GM18505 (cell line): Measurements from ENCODE around the gene ABHD13.
"Not testable (repeated sequence)": the region's sequence is repeated elsewhere in the genome, so short reads cannot be mapped to it uniquely, and the experiment has no call there.

Experiments
- ATAC-seq: cut with Tn5 transposase; IDR thresholded peaks from one replicate; pipeline ENCODE4 v1.9.1; 2021; ENCODE audit not compliant: unreplicated experiment
- POLR2A ChIP-seq: IDR thresholded peaks from 4 replicates; pipeline ENCODE4 v1.6.1; 2011; ENCODE audit warnings: borderline replicate concordance; ENCODE audit not compliant: insufficient read depth, insufficient read length; ENCODE audit errors: extremely low read depth

Gene ABHD13

DNA sequence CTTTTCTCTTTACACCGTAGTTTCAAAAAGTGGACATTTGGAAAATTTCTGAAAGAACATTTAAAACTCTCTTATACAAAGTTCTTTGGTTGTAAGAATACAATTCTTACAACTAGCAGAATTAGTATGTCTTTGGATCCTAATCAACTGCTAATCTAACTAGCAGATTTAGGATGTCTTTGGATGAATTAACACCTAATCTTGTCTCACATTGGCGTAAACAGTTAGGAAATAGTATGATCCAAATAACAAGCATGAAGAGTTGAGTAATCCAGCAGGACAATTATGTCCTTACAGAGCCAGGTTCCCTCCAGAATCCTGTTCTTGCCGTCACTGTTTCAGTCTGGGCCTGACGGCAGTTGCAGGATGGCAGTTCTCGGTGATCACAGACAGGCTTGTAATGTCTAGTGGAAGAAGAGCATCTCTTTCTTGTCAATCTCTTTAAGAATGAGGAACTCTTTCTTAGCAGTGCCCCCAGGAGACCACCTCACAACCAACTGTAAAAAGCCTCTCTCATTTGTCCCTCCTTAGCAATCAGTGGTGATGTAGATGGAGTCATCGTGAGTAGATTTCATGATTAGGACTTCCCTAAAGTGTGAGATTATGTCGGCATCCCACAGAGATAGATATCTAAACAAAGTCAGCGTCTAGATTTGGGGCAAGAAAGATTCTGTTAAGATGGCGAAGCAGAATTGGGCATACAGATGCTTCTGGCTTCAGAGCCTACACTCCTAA lies 45.6 kb downstream of the ABHD13 start:
- no peak for TF ChIP-seq POLR2A
- ATAC-seq = no peak

DNA sequence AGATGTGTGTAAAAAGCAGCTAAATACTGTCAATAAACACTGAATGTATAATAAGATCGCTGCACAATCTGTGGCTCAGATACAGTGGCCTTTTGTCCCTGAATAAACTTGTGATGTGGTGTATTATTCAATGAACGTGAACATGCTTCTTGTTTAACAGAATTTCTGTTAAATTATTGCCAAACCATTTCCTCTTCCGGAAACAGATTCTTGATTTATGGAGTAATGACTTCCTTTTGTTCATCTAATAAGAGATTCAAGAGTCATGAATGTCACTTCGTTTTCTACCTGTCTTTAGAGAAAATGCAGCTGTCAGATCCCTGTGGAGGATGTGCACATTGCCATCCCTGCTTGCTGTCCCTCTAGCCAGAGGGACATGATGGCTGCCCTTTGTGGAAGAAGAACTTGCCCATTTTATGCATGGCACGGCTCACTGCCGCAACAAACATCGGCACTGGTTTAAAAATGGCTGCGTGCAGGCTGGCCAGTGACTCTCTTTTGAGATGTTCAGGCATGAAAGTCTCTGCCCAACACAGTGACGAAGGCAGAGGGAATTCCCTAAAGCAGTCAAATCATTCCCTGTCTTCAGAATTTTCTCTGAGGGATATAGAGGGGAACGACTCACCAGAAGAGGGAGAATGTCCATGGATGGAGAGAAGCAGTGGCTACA lies 48.3 kb downstream of the ABHD13 start:
- no peak for TF ChIP-seq POLR2A
- no peak for ATAC-seq

DNA sequence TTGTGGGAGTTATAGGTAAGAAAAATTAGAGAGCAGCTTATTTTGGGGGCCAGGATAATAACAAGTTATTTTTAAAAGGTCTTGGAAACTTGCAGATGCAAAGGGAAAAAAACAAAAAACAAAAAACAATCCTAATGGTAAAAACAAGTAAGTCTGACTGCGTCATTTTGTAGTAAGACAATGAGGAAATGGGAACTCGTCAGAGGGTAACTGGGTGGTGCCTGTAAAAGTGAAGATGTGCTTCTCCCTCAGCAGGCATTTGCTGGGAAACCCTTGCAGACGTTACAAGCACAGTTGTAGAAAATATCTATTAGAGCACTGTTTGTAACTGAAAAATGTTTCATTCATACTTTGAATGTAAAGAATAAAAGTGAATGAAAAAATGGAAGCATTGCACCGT lies 49.2 kb downstream of the ABHD13 start:
- no peak for TF ChIP-seq POLR2A
- ATAC-seq = no peak

DNA sequence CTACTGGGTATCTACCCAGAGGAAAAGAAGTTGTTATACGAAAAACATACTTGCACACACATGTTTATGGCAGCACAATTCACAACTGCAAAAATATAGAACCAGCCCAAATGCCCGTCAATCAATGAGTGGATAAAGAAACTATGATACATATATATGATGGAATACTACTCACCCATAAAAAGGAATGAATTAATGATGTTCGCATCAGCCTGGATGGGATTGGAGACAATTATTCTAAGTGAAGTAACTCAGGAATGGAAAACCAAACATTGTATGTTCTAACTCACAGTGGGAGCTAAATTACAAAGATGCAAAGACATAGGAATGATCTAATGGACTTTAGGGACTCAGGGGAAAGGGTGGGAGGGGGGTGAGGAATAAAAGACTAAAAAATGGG lies 49.7 kb downstream of the ABHD13 start:
- not testable (repeated sequence) for ATAC-seq

DNA sequence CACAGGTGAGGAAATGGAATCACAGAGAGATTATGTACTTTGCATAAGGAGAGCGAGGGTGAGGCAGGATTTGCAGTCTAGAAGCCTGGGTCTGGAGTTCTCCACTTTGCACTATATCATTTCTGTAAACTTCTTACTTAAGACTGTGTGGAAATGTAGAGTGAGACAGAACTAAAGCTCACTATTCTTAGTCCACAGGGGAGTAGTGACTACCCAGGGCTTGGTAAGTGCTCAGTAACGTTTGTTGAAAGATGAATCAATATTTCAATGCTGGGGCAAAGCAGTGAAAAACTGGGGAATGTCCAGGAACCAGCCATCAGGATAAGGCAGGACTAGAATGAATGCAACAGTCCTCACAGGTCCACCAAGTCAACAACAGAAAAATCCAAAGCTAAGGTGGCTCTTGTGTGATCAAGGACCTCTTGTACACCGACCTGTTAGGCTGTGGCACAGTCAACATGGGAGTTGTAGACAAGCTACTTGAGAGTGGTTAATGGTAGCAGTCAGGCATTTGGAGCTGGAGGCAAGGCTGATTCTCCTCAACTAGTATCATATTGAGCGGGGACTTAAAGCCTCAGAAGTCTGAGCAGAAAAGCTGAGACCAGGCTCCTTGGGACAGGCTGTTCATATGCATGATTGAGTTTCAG lies 50.4 kb downstream of the ABHD13 start:
- no peak for TF ChIP-seq POLR2A
- ATAC-seq = no peak

DNA sequence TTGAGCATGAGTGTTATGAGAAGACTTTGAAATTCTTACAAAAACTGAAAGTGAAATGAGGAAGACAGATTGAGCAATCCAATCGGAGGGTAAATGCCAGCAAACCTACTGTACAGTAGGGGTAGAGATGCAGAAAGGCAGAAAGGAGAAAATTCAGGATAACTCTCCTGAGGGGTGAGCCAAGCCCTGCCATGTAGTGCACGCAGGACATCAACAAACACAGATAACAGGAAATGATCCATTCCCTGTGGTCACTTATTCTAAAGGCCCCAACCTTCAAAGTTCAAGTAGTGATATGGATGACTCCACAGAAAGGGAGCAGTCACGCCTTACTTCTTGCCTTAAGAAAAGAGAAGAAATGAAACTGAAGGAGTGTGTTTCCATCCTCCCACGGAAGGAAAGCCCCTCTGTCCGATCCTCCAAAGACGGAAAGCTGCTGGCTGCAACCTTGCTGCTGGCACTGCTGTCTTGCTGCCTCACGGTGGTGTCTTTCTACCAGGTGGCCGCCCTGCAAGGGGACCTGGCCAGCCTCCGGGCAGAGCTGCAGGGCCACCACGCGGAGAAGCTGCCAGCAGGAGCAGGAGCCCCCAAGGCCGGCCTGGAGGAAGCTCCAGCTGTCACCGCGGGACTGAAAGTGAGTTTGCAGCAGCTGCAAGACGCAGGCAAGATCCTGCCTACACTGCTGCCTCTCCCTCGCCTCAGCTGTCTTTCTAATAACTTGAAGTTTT lies 51.6 kb downstream of the ABHD13 start, which contains the start of gene TNFSF13B:
TSS of gene TNFSF13B (plus strand) at position 118 of the 728 bp plus-strand sequence. CDS start at position 296, 178 bp downstream.
- ATAC-seq = peak; percentile 64
- peak; percentile 61 for TF ChIP-seq POLR2A

DNA sequence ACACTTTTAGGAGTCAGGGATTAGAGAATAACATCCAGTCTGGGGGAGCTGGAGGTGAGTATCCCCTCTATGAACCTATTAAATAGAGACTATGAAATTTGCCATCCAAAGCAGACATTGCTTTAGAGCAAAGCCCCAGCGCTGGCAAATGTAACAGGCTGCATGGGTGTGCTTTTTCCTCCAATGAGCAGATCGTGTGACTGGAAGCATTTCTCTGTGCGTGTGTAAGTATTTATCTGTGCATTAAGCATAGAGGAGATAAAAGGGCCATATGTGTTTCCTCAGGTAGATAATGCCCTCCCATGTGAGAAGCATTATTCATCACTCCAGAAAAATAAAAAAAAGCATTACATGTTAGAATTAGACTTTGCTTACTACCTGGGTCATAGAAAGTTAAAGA lies 52.2 kb downstream of the ABHD13 start:
- ATAC-seq = peak; percentile 15
- TF ChIP-seq POLR2A = no peak

DNA sequence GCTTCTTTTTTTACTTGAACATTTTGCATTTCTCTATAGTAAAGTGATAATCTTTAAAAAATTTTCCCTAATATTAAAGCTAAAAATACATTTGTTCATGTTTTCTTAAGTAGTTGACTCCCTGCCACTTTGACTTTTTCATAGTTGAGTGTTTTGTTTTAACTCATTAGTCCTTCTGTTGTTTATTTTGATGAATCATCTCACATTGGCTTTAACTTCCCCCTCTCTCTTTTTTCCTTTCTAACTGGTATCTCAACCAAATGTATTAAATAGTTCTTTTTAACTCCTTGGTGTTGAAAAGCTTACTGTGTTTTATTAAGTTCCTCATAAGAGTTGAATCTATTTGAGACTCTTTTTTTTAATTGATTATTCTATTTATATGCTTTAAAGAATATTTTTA lies 54.1 kb downstream of the ABHD13 start:
- no peak for TF ChIP-seq POLR2A
- ATAC-seq = no peak

DNA sequence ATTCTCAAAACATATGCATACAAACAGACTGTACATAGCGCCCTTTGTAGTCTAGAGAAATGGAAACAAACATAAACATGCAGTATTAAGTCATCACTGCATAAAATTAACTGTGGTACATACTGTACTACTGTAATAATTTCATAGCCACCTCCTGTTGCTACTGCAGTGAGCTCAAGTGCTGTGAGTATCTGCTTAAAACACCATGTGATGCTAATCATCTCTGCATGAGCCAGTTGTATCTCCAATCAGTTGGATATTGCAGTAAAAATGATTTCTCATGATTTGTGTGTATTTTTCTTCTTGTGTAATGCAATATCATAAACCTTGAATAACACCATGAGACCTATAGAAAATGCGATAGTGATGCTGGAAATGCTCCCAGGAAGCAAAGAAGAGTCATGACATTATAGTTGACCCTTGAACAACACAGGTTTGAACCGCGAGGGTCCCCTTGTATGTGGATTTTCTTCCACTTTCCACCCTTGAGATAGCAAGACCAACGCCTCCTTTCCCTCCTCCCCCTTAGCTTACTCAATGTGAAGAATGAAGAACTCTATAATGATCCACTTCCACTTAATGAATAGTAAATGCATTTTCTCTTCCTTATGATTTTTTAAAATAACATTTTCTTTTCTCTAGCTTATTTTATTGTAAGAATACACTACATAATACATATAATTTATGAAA lies 55.4 kb downstream of the ABHD13 start:
- TF ChIP-seq POLR2A = no peak
- ATAC-seq = no peak

DNA sequence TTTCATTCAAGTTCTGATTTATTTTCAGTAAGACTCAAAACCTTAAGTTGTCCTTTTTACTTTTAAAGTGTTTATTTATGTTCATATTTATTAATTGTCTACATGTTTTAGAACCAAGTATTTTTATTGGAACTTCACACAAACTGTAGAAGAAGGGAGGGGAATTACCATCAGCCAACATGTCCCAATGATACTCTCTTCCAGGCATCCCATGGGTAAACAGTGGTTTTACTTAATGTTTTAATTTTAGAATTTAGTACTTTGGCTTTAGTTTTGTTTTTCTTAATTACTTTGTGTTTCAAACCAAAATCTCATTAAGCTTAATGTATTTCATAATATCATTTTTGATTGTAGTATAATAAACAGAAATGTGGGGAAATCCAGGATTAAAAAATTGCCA lies 56.5 kb downstream of the ABHD13 start:
- ATAC-seq = no peak
- no peak for TF ChIP-seq POLR2A

DNA sequence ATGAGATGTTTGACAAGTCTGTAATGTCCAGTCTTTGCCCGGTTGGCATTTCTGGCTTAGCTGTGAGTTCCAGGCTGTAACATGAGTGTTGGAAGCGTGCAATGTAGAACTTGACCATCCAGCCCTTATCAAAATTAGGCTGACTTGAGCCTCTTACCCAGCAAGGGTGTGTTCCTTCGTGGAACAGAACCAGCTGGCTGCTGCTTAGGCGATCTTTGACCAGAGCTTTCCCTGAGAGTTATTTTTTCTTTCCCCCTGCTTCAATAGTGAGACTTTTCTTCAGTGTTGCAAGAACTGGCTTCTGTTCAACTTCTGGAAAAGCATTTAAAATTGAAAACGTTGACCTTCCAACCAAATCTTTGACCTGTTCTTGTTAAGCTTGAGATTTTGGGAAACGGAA lies 57.9 kb downstream of the ABHD13 start:
- ATAC-seq = no peak
- no peak for TF ChIP-seq POLR2A

DNA sequence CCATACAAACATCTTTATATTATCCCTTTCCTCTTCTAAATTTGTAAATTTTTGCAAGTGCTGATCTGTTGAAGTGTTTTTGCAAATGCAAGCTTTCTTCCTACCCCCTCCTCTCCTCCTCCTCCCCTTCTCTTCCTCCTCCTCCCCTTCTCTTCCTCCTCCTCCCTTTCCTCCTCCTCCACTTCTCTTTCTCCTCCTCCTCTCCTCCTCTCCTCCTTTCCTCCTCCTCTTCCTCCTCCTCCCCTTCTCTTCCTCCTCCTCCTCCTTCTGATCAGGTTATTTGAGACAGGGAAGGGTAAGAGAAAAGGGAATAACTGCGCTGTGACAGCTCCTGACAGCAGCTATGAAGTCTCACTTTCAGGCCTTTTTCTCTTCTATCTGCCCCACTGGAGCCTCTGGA lies 60.3 kb downstream of the ABHD13 start:
- ATAC-seq = no peak
- no peak for TF ChIP-seq POLR2A

DNA sequence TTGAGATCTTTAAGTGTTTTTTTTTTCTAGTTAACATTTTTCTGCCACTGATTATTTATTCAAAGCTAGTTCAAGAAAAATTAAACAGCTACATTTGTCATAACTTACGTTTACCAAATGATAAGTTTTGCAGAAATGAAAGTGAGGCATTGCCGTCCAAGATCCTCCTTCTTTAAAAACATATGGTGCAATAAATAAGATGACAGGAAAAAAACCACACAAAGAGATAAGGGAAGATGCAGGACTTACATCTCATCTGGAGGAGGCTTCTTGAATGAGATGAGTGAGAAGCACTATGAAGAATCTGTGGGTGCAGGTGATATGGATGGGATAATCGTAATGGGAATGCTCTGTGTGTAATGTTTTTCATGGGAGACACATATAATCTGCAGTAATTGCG lies 63.7 kb downstream of the ABHD13 start:
- no peak for TF ChIP-seq POLR2A

DNA sequence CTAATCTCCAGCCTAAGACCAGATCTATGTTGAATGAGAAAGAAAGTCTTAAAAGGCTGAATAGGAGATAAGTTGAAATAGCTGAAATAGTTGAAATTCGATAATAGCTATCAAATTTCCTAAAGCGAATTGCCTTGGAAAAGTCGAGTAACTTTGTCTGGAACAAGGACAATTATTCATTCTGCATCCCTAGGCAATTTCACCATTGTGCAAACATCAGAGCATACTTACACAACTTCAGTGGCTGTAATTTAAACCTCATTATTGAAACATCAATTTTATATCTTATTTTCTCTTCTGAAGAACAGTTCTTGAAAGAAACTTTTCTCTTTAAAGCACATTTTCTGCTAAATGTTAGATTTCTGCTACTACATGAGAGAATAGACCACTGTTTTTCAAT lies 64.9 kb downstream of the ABHD13 start:
- no peak for ATAC-seq
- no peak for TF ChIP-seq POLR2A

More for the DNA sequence above, 63.7 kb downstream of the ABHD13 start:
- no peak for ATAC-seq
